ENCODE data around the gene FEV. TPM values are rescaled to one million over a fixed set of nuclear protein-coding genes. Genes with fewer than 3 reads are reported as not detected.

Gene FEV
- polyA plus RNA-seq, 2 of the 4 experiments (the other 2 are of a cell fraction) = not detected

GRCh38 chr2:219022616-219023015 is 37.6 kb upstream of the FEV start:
- FAIRE-seq (no peak), DNase-seq (ENCODE audit: low read depth in 1 of 2, low spot score in 1 of 2) (no peak), ATAC-seq (no peak)
- Histone ChIP-seq H3K4me2 (no peak overlapping the region), H3K4me3 (no peak overlapping the region), H3K27ac (no peak overlapping the region), H3K9me3 (no peaks in the 10 kb centered on the region), H3K4me1 (no peaks in the 10 kb centered on the region)
- TF ChIP-seq RFX5 (IDR thresholded peaks at IDR 0.05) (no peak), PBX3 (IDR thresholded peaks at IDR 0.05) (no peak)
- 63% methylated on average over 5 of the region's 5 CpGs for WGBS (ENCODE audit: missing lambda C conversion rate)
- ChIA-PET CTCF (interaction anchor here (2.7 to 12.4 kb wide), 4 partner anchors 19 to 146 kb away, joined by 9 to 173 read pairs (median 32); partner anchors contain the start of gene NHEJ1), POLR2A (no interaction called here)

- no peak for FAIRE-seq
- Histone ChIP-seq H3K9me3 (no peaks in the 10 kb centered on the region), H3K4me1 (no peaks in the 10 kb centered on the region), H3K4me3 (no peak overlapping the region), H3K27ac (no peak overlapping the region), H3K4me2 (no peak overlapping the region)
- ChIA-PET CTCF (interaction anchor here (0.9 to 12.4 kb wide), 6 partner anchors 7 to 135 kb away, joined by 3 to 173 read pairs (median 26); partner anchors contain the start of gene NHEJ1), POLR2A (no interaction called here)
- ATAC-seq = no peak
- TF ChIP-seq HOXB13 (CRISPR knock-in tag; IDR thresholded peaks at IDR 0.05; ENCODE audit: low read depth) (no peak), ESRRA (IDR thresholded peaks at IDR 0.05; ENCODE audit: borderline replicate concordance, low read length) (no peak), HOXB5 (CRISPR knock-in tag; IDR thresholded peaks at IDR 0.05) (no peak), ZC3H11A (IDR thresholded peaks at IDR 0.05) (no peak), GATA3 (IDR thresholded peaks at IDR 0.05; ENCODE audit: borderline replicate concordance) (no peak), FOXS1 (CRISPR knock-in tag; IDR thresholded peaks at IDR 0.05) (no peak), EHMT2 (IDR thresholded peaks at IDR 0.05; ENCODE audit: low read depth) (no peak), EHF (CRISPR knock-in tag; IDR thresholded peaks at IDR 0.05) (no peak), MYC (IDR thresholded peaks at IDR 0.05; ENCODE audit: borderline replicate concordance, low read length) (no peak), POLR2AphosphoS2 (conservative IDR thresholded peaks at IDR 0.05; ENCODE audit: low read length) (no peak), RFX5 (IDR thresholded peaks at IDR 0.05) (no peak), PBX3 (IDR thresholded peaks at IDR 0.05) (no peak), FOSB (CRISPR knock-in tag; IDR thresholded peaks at IDR 0.05) (no peak), ELK1 (IDR thresholded peaks at IDR 0.05; ENCODE audit: low read depth, low read length) (no peak), BCL3 (IDR thresholded peaks at IDR 0.05) (no peak)
- 47% methylated on average over 9 of the region's 12 CpGs for WGBS (ENCODE audit: missing lambda C conversion rate)
- no peak for DNase-seq (ENCODE audit: low read depth in 1 of 2, low spot score in 1 of 2)
Measured at GRCh38 chr2:219022041-219022440, 37.1 kb upstream of the FEV start.

GRCh38 chr2:219021591-219021990 is 36.6 kb upstream of the FEV start:
- H3K4me2 ChIP-seq = no peak overlapping the region
- TF ChIP-seq E2F6 (IDR thresholded peaks at IDR 0.05; ENCODE audit: borderline replicate concordance, low read depth) = no peak
- TF ChIP-seq EP300 (IDR thresholded peaks at IDR 0.05) = no peak
- no peak for TF ChIP-seq FOXS1 (CRISPR knock-in tag; IDR thresholded peaks at IDR 0.05)
- no peak for TF ChIP-seq EHF (CRISPR knock-in tag; IDR thresholded peaks at IDR 0.05)
- TF ChIP-seq PHF8 (IDR thresholded peaks at IDR 0.05; ENCODE audit: borderline replicate concordance, low read depth) = no peak
- TF ChIP-seq RCOR1 (IDR thresholded peaks at IDR 0.05; ENCODE audit: low read depth, low read length) = no peak
- TF ChIP-seq SMC3 (IDR thresholded peaks at IDR 0.05) = no peak
- TF ChIP-seq JUN (IDR thresholded peaks at IDR 0.05) = no peak
- no peak for TF ChIP-seq TFCP2L1 (CRISPR knock-in tag; IDR thresholded peaks at IDR 0.05)
- TF ChIP-seq ZFP36 (IDR thresholded peaks at IDR 0.05; ENCODE audit: borderline replicate concordance, partially characterized antibody) = no peak
- no peak for TF ChIP-seq HOXB5 (CRISPR knock-in tag; IDR thresholded peaks at IDR 0.05)
- H3K9me3 ChIP-seq = no peaks in the 10 kb centered on the region
- POLR2A ChIA-PET = no interaction called here
- no peaks in the 10 kb centered on the region for H3K4me1 ChIP-seq
- WGBS (ENCODE audit: missing lambda C conversion rate) = 68% methylated on average over 7 of the region's 9 CpGs
- CTCF ChIA-PET = interaction anchor here (0.8 to 7.8 kb wide), 7 partner anchors 8 to 123 kb away, joined by 3 to 53 read pairs (median 5); no protein-coding TSS in a partner anchor
- DNase-seq (ENCODE audit: low read depth in 1 of 2, low spot score in 1 of 2) = no peak
- no peak overlapping the region for H3K4me3 ChIP-seq
- no peak overlapping the region for H3K27ac ChIP-seq
- no peak for FAIRE-seq
- no peak for ATAC-seq

Data from A549 (cell line).